Loucy (cell line): ENCODE results near the gene KIRREL3.

Experiments
- H2AFZ ChIP-seq: fragments of 200-600 bp; sonication (generic); 2 replicates; pipeline ENCODE4 v1.6.0; 2016; ENCODE audit warnings: antibody characterized with exemption, mild to moderate bottlenecking, low read length, moderate library complexity
- H3F3A ChIP-seq: fragments of 200-600 bp; 2 replicates; pipeline ENCODE4 v1.6.0; 2016; ENCODE audit warnings: antibody characterized with exemption, low read depth, mild to moderate bottlenecking
- H3K27me3 ChIP-seq: fragments of 200-600 bp; sonication (generic); 2 replicates; pipeline ENCODE4 v1.6.1; 2014; ENCODE audit warnings: low read length, mild to moderate bottlenecking; ENCODE audit not compliant: insufficient read depth, poor library complexity, severe bottlenecking
- H3K36me3 ChIP-seq: fragments of 200-600 bp; sonication (generic); 2 replicates; pipeline ENCODE4 v1.6.1; 2016; ENCODE audit warnings: low read length; ENCODE audit not compliant: insufficient read depth
- H3K4me1 ChIP-seq: fragments of 200-600 bp; sonication (generic); 2 replicates; pipeline ENCODE4 v1.5.1; 2014; ENCODE audit warnings: low read length, mild to moderate bottlenecking; ENCODE audit not compliant: insufficient read depth, poor library complexity, severe bottlenecking
- H3K4me2 ChIP-seq: fragments of 200-600 bp; sonication (generic); 2 replicates; pipeline ENCODE4 v1.6.0; 2014; ENCODE audit warnings: antibody characterized with exemption, low read length, low read depth, mild to moderate bottlenecking; ENCODE audit not compliant: poor library complexity, severe bottlenecking
- H3K4me3 ChIP-seq: fragments of 200-600 bp; sonication (generic); 2 replicates; pipeline ENCODE4 v1.5.1; 2014; ENCODE audit warnings: low read length, mild to moderate bottlenecking, mixed read lengths; ENCODE audit not compliant: poor library complexity, severe bottlenecking
- H3K79me2 ChIP-seq: fragments of 200-600 bp; sonication (generic); 2 replicates; pipeline ENCODE4 v1.6.1; 2014; ENCODE audit warnings: low read length; ENCODE audit not compliant: insufficient read depth
- H3K9ac ChIP-seq: fragments of 200-600 bp; sonication (generic); 2 replicates; pipeline ENCODE4 v1.6.0; 2014; ENCODE audit warnings: mild to moderate bottlenecking, low read depth, low read length, moderate library complexity; ENCODE audit not compliant: poor library complexity, severe bottlenecking
- H3K9me2 ChIP-seq: fragments of 200-600 bp; sonication (generic); replicated peaks from 2 replicates; pipeline ENCODE4 v1.6.1; 2016; ENCODE audit warnings: low read depth, low read length, mixed read lengths
- H3K9me3 ChIP-seq: fragments of 200-600 bp; sonication (generic); 2 replicates; pipeline ENCODE4 v1.6.1; 2014; ENCODE audit warnings: mild to moderate bottlenecking, antibody characterized with exemption, low read length, low read depth; ENCODE audit not compliant: insufficient read depth
- H4K20me1 ChIP-seq: fragments of 200-600 bp; sonication (generic); 2 replicates; pipeline ENCODE4 v1.6.0; 2014; ENCODE audit warnings: antibody characterized with exemption, low read length, mild to moderate bottlenecking; ENCODE audit not compliant: insufficient read depth, poor library complexity, severe bottlenecking
- CTCF ChIP-seq: fragments of 200-600 bp; sonication (generic); conservative IDR thresholded peaks from 2 replicates; pipeline ENCODE4 v1.5.1; 2014; ENCODE audit warnings: mild to moderate bottlenecking, antibody characterized with exemption, low read length
- EZH2phosphoT487 ChIP-seq: fragments of 200-600 bp; IDR thresholded peaks from 2 replicates; pipeline ENCODE4 v1.6.1; 2018; ENCODE audit warnings: antibody characterized with exemption, mild to moderate bottlenecking, moderate library complexity, borderline replicate concordance

The KIRREL3 gene

GRCh38 chr11:126707498-126707897 lies 293.1 kb downstream of the KIRREL3 start:
- no peaks in the 10 kb centered on the region for H3F3A ChIP-seq
- no peak overlapping the region for H3K9ac ChIP-seq
- H3K4me3 ChIP-seq = no peak overlapping the region
- H3K9me3 ChIP-seq = no peaks in the 10 kb centered on the region
- H2AFZ ChIP-seq = no peak overlapping the region
- H3K27me3 ChIP-seq = no peaks in the 10 kb centered on the region
- H3K36me3 ChIP-seq = no peaks in the 10 kb centered on the region
- no peak overlapping the region for H3K4me2 ChIP-seq
- no peaks in the 10 kb centered on the region for H3K4me1 ChIP-seq
- H4K20me1 ChIP-seq = no peaks in the 10 kb centered on the region
- no peaks in the 10 kb centered on the region for H3K9me2 ChIP-seq
- no peaks in the 10 kb centered on the region for H3K79me2 ChIP-seq
- TF ChIP-seq EZH2phosphoT487 (no peak), CTCF (no peak)

GRCh38 chr11:126704096-126704495 lies 296.5 kb downstream of the KIRREL3 start:
- H3K9me2 ChIP-seq = no peaks in the 10 kb centered on the region
- H3K9ac ChIP-seq = no peak overlapping the region
- H3K36me3 ChIP-seq = no peaks in the 10 kb centered on the region
- H2AFZ ChIP-seq = no peak overlapping the region
- no peak overlapping the region for H3K4me3 ChIP-seq
- no peaks in the 10 kb centered on the region for H4K20me1 ChIP-seq
- no peak for TF ChIP-seq EZH2phosphoT487
- H3K79me2 ChIP-seq = no peaks in the 10 kb centered on the region
- H3F3A ChIP-seq = no peaks in the 10 kb centered on the region
- H3K4me2 ChIP-seq = no peak overlapping the region
- H3K27me3 ChIP-seq = no peaks in the 10 kb centered on the region
- H3K9me3 ChIP-seq = no peaks in the 10 kb centered on the region
- H3K4me1 ChIP-seq = no peaks in the 10 kb centered on the region

- H3K4me1 ChIP-seq = no peaks in the 10 kb centered on the region
- TF ChIP-seq CTCF (no peak), EZH2phosphoT487 (no peak)
- H3F3A ChIP-seq = no peaks in the 10 kb centered on the region
- H3K9me3 ChIP-seq = no peaks in the 10 kb centered on the region
- H4K20me1 ChIP-seq = no peaks in the 10 kb centered on the region
- no peak overlapping the region for H3K4me2 ChIP-seq
- H2AFZ ChIP-seq = no peak overlapping the region
- no peak overlapping the region for H3K4me3 ChIP-seq
- no peak overlapping the region for H3K9ac ChIP-seq
- H3K27me3 ChIP-seq = no peaks in the 10 kb centered on the region
- no peaks in the 10 kb centered on the region for H3K79me2 ChIP-seq
- no peaks in the 10 kb centered on the region for H3K9me2 ChIP-seq
- H3K36me3 ChIP-seq = no peaks in the 10 kb centered on the region
Measured at GRCh38 chr11:126703662-126704061, 296.9 kb downstream of the KIRREL3 start.

GRCh38 chr11:126702987-126703386 lies 297.6 kb downstream of the KIRREL3 start:
- no peak for TF ChIP-seq EZH2phosphoT487
- TF ChIP-seq CTCF = no peak
- no peaks in the 10 kb centered on the region for H3K9me2 ChIP-seq
- no peak overlapping the region for H3K4me2 ChIP-seq
- no peak overlapping the region for H3K9ac ChIP-seq
- H3K4me1 ChIP-seq = no peaks in the 10 kb centered on the region
- H3K36me3 ChIP-seq = no peaks in the 10 kb centered on the region
- H4K20me1 ChIP-seq = no peaks in the 10 kb centered on the region
- H3K27me3 ChIP-seq = no peaks in the 10 kb centered on the region
- H2AFZ ChIP-seq = no peak overlapping the region
- no peak overlapping the region for H3K4me3 ChIP-seq
- no peaks in the 10 kb centered on the region for H3K9me3 ChIP-seq
- H3K79me2 ChIP-seq = no peaks in the 10 kb centered on the region
- no peaks in the 10 kb centered on the region for H3F3A ChIP-seq
